HG03575 (cell line): ENCODE results near the gene HLCS.

ENCODE experiments used
- ATAC-seq: cut with Tn5 transposase; IDR thresholded peaks from one replicate; pipeline ENCODE4 v1.9.1; 2021; ENCODE audit not compliant: unreplicated experiment, insufficient number of reproducible peaks, low FRiP score; ENCODE audit errors: extremely low read depth

HLCS gene

DNA sequence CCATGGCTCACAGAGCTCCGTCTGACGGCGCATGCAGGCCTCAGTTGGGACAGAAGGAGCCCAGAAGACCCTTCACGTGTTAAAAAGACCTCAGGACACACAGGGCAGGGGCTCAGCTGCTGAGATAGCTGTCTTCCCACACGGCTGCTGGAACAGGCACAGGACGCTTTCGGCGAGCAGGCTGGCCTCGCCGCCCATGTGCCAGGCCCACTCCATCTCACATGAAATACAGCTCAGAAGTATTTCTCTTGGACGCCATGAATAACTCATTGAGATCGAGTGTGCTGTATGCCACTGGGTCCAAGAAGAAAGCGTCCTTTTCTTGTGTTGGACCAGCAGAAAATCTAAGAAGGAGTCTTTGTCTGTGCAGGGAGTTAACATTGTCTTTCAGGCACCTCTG is 198.0 kb downstream of the HLCS start:
- no peak for ATAC-seq

DNA sequence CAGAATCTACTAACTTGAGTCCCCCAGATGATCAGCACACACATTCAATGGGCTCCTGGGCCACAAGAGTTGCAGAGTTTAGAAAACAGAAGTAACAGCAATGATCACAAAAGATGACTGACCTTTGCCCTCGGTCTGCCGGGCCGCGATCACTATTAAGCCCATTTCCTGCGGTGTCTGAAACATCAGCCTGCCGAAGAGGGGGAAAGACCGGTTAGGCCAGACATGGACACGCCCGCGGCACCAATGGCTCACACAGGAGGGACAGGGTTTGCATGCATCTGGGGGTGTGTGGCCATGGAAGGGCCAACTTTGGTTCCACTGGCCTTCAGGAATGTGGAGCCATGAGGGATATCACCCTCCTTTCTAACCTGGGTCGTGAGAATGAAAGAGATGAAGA is 199.4 kb downstream of the HLCS start:
- no peak for ATAC-seq

DNA sequence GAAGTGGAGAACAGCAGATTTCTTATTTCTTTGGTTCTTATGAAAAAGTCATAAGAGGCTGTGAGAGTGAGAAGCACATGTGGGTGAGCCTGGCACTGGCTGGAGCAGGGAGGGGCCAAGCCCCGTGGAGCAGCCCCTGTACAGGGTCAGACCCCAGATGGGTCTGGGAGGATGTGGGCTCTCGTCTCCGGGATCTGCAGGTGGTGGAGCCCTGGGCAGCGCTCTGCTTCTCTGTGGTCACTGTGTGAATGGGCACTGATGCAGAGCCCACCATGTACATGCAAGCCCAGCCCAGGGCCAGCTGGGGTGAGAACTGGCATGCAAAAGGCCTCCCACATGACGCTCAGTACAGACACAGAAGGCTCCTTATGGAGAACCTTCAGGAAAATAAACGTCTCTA is 200.0 kb downstream of the HLCS start:
- ATAC-seq: no peak

DNA sequence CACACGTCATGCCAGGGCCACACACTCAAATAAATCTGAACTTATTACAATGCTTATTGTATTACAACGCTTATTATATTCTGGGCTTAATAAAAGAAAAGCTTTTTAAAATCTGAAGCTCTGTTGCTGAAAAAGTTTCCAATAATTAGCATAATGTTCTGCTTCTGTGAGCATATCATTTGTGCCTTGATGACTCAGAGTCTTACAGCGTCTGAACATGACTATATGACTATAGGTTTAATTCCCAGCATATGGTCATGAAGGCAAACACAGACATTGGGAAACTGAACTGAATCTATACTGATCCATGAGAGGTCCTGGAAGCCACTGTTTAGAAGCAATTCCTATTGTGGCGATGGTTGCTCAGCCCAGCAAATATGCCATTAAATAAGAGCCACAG is 201.2 kb downstream of the HLCS start:
- ATAC-seq: no peak

DNA sequence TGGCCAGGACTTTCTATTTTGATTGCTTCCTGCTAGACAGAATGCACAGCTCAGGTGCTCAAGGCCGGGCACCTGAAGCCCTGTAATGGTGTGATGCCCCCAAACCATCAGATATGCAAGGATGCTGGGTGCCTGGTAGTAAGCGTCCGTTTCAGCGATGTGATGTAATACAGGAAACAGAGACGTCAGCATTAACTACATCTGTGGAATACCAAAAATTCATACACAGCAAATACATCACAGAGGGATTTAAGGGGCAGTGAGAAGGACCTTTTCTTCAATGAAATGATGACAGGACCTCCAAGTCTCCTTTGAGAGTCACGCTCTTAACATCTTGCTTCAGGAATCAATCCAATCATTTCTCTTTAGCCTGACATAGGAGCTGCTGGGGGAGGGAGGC is 203.2 kb downstream of the HLCS start:
- no peak for ATAC-seq

DNA sequence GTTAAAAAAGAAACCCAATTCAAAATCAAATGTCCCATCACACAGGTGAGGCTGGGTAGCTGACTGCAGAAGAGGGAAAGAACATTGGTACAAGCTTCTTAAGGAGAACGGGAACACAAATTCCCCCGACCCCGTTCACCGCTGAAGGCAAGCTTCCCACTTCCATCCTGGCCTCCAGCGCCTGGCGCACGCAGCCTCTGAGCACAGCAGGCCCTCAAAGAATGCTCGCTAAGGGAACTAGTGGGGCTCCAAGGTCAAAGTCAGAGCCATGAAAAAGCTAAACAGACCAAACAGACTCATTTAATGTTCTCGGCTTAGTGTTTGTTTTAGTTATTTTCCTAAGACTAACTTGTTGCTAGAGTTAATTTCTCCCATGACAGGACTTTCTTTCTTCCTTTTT is 203.8 kb downstream of the HLCS start:
- no peak for ATAC-seq

DNA sequence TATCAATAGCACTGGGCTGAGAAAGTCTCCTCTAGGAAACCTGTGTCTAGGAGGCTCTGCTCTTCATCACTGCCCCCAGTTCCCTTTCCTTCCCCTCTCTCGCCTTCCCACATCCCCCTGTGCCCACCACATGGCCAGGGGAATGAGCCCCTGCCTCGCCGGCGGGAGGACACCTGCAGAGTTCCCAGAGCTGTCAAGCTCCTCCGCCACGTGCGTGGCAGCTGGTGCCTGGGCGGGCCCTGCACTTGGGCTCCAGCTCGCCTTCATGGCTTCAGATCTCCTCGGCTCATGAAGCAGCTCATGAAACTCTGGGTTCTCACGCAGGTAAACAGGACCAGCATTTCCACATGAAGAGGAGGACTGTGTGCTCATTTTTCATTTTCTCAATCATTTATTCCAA is 204.8 kb downstream of the HLCS start:
- no peak for ATAC-seq

DNA sequence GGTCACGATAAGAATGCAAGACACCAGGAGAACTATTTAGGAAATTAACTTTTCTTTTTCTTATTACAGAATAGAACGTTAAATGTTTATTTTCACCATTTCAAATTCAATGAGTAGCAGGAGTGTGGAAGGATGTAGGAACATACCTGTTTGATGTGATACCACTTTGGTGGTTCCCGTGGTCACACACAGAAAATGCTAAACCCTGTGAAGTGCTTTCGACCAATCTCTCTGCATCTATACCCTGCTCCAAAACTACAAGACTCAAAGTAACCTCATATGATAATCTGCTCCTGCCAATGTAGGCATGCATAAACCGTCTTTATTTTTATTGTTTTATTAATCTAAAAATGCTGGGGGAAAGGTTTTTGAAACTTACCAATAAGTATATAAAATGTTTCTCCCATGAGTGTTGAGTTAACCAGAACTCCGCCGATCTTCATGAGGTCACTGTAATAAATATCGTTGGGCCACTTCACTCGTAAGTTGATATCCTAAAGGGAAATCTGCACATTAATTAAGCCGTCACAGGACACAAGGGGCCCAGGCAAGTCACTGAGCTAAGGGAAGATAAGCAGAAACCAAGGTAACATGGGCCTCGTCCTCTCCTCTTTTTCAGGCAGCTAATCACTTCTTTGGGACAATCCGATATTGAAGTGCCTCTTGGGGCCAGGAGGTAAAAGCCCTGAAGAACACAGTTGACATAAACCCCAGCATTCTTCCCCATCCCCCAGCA is 207.0 kb downstream of the HLCS start:
- ATAC-seq: no peak

DNA sequence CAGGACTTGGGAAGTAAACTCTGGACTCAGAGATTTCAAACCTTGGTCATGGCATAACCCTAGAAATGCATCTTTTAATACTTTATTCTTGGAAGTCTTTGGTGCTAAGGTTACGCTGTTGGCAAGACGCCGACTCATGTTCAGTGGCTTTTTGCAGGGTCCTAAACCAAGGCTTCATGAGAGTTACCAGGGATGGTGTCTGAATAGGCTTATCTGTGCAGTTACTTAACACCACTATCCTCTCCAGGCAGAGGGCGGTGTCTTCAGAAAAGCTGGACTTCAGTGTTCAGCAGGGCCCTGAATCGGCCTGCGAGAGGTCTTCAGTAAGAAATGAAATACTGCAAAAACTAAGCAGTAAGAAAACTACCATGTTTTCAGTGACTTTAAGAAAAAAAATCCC is 209.3 kb downstream of the HLCS start:
- ATAC-seq: no peak

DNA sequence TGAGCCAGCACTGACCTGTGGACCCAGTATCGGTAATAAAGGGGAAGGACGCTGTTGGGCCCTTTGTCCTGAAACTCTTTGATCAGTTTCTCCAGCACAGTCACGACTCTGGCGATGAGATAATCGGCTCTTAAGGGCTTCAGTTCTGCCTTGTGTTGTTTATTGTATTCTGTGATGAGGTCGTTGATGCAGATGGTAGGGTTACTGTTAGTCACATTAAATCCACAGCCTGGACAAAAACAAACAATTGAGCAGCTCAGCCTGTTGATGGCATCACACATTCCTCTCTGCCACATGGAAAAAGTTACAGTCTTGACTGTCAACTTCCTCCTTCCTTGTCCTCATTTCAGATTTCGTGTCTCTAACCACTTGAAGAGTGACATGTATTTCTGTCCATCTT is 209.9 kb downstream of the HLCS start:
- no peak for ATAC-seq

DNA sequence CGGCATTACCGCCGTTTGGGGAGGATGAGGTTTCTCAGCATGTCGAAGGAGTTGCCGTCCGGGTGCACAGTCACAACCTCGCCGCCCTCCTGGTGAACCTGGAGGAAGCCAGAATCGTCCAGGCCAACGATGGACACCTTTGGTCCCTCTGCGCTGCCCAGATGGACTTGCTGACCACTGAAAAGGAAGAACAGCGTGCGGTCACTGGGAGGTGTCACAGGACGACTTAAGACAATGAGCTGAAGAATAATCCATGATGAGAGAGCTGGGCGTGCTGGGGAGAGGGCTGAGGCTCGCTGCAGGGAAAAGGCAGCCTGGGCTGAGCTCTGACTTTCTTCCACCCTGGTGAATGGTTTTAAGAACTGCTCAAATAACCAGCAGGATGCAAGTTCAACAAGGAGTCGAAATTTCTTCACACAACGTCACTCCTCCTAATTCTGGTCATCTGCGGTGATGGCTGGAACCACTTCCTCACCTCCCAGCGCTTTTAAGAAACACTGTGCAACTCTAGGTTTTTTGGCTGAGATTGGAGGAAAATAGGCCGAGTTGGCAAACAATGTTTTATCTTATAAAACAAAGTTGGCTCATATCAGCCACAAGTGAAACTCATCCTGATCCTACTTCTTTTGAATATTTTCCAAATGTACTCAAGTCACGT is 212.1 kb downstream of the HLCS start:
- no peak for ATAC-seq

DNA sequence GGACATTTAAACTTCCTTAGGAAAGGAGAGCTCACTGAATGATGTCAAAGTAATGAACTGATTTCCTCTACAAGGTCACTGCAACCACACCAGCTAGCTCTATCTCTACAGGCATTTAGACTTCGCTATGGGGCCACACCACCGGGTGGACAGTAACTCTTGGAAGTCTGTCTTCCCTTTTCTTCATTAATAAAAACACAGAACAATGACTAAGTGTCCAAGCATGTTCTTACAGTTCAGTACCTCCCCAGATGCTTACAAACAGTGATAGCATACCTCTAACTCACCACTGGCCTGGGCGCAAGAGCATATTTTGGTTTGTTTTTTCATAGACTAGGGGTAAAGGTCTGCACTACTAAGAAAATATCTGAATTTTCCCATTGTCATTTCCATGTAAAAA is 212.9 kb downstream of the HLCS start:
- no peak for ATAC-seq

DNA sequence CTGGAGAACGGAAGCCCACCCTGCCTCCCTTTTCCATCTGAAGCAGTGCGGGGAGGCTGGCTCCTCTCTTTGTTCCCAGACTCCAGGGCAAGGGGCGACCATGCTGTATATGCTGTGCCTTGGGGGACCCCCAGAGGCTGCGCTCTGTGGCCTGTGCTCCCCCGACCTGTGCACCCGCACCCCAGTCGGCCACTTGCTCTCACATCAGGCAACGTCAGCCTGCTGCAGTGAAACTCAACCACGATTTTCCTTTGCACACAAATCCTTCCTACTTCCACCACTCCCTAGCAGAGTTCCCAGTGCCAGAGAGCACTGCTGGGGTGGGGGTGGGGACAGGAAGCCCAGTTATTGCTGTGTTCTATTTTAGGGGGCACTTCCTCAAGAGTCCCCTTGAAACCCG is 215.1 kb downstream of the HLCS start:
- no peak for ATAC-seq

DNA sequence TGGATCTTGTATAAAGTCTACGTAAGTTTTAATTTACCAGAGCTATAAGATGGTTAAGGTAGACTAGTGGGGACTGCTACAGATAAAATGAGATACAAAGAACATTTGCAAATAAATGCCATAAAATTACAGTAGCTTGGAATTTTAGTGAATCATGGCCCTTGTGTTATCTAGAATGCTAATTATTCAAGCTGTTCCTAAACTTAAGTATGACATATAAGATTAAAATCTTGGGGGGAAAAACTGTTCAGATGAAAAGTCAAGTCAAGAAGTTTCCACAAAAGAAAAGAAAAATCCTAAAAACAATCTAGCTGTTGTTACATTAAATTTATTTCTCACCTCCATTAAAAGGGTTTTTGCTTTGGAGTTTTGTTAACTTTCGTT is 215.9 kb downstream of the HLCS start:
- no peak for ATAC-seq

DNA sequence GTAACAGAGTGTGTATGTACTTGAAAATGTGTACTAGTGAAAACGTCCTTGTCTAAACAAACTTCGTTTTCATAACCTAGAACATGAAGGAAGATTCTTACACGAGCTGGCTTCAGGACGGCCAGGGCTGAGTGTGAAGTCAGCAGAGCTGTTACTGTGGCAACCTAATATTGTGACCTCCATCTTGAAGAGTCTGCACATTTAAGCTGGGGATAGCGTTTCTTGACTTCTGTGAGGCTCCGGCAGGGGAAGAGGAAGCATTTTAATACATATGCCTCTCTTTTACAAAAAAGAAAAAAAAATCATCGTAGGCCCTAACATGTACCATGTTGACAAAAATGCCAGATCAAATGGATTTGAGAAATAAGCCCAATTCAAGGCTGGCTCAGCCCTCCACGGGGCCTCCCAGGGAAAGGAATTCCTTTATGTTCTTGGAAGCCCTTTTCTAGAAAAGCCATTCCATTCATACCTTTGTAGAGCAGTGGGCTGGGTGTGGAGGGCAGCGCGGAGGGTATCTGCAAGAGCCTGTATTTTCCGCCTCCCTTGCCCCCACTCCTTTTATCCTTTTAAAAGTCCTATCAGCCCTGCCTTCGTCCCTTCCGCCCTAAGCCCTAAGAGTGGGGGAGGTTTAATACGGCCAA is 216.4 kb downstream of the HLCS start:
- ATAC-seq: no peak

DNA sequence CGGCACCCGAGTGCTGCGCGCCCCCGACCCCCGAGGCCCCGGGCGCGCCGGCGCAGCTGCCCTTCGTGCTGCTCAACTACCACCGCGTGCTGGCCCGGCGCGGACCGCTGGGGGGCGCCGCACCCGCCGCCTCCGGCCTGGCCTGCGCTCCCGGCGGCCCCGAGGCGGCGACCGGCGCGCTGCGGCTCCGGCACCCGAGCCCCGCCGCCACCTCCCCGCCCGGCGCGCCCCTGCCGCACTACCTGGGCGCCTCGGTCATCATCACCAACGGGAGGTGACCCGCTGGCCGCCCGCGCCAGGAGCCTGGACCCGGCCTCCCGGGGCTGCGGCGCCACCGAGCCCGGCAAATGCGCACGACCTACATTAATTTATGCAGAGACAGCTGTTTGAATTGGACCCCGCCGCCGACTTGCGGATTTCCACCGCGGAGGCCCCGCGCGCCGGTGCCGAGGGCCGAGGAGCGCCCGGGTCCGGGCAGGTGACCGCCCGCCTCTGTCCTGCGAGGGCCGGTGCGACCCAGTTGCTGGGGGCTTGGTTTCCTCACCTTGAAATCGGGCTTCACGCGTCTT is 218.6 kb downstream of the HLCS start:
- ATAC-seq: no peak

DNA sequence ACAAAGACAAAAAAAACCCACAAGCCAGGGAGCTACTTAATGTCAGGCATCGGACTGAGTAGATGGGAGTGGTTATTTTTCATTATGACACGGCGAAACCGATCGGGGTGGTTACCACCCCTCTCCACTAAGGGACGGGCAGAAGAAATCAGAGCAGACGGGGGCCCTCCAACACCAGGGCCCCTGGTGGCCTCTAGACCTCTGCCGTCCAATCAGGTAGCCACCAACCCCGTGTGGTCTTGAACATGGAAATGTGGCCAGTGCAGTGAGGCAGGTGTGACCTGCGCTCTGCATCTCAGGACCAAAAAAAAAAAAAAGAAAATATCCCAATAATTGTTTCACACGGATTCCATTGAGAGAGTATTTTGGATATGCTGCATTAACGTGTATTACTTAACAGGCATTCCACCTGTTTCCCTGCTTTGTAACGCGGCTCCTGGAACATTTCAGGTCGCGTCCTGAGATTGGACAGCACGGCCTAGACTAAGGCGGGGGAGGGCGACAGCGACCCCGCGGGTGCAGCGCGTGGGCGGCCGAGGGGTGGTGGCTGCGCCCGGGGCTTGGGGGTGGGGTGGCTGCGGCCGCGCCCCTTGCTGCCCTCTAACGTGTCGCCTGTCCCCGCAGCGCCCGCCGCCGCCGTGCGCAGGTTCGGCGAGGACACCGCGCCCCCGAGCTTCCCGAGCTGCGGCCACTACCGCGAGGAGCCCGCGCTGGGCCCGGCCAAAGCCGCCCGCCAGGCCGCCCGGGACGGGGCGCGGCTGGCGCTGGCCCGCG is 219.2 kb downstream of the HLCS start:
- no peak for ATAC-seq

DNA sequence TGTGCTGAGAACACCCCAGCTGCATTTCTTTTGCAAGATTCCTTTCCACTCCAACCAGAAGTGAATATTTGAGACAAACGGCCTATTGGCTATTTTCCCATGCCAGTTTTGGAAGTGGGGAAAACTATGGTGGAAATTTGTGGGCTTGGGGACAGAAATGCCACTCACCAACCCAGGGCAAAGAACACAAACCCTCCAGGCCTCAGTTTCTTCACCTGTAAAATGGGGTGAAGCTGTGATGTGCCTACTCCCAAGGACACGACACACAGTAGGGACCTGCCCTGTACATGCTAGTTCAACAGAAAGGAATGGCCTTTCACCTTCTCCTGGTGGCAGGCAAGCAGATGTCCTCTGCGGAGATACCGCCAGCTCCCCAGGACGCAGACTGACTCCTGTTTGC is 221.0 kb downstream of the HLCS start:
- ATAC-seq: no peak

DNA sequence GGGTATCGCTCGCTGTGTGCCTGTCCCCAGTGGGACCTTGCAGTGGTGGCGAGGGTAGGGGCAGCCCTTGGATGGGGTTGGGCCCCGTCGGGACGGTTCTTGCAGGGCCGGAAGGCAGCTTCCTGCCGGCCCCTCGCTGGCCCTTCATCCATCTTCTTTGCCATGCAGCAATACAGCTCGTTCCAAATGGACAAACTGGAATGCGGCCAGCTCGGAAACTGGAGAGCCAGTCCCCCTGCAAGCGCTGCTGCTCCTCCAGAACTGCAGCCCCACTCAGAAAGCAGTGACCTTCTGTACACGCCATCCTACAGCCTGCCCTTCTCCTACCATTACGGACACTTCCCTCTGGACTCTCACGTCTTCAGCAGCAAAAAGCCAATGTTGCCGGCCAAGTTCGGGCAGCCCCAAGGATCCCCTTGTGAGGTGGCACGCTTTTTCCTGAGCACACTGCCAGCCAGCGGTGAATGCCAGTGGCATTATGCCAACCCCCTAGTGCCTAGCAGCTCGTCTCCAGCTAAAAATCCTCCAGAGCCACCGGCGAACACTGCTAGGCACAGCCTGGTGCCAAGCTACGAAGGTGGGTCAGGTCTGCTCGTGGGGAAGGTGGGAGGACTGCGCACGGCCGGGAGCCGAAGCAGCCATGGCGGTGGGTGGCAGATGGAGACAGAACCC is 221.8 kb downstream of the HLCS start:
- no peak for ATAC-seq
